HPDE6-E6E7 (cell line): ENCODE data around the gene REC114.
"Not testable (repeated sequence)": the region's sequence is repeated elsewhere in the genome, so short reads cannot be mapped to it uniquely, and the experiment has no call there.

Experiments
- DNase-seq: peaks from one replicate; pipeline ENCODE4 v3.0.0; 2011; ENCODE audit warnings: missing footprints; ENCODE audit errors: extremely low spot score

REC114 gene

DNA sequence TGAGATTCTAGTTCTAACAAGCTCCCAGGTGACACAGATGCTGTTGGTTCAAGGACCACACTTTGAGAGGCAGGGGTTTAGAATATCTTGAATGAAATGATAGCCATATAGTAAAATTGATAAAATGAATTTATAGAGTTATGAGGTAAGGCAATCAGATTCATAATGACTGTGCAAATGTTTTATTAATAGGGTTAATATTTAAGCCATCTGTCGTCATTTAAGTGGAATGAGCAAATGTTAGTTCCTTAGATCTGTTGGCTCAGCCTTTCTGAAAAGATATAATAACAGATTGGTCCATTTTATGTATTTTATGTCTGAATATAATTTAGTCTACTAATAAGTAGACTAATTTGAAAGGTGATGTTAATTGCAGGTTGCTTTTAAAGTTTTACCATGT is 12.9 kb downstream of the REC114 start:
- no peak for DNase-seq

DNA sequence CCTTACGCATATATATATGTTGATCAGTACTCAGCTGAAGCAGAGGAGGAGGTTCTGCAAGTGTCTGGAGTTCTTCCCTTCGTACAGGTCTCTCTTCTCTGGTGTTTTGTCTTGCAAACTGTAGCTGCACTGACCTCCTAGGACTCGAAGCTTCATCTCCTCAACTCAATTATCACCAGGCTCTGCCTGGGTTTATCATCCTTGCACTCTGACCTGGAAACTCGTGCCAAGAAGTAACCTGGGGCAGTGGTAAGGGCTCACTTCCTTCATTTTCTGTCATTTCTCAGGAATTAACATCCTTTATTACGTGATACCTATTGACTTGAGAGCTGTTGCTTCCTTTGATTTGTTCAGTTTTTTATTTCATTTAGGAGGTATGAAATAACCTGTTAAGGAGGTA is 14.4 kb downstream of the REC114 start:
- DNase-seq = no peak

DNA sequence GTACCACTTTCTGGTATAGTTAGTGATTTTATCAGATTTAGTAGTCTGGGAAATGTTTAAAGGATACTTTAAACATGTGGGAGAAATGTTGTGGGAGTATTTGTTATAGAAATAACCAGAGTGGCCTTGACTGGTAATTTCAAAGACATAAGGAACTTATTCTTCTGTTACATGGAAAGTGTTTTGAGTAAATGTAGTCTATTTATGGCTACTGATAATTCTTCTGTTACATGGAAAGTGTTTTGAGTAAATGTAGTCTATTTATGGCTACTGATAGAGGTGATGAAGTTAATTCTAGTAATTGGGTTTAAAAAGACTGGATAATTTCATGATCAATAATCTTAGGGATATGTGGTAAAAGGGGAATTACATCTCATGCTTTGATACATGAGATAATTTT is 17.7 kb downstream of the REC114 start:
- no peak for DNase-seq

DNA sequence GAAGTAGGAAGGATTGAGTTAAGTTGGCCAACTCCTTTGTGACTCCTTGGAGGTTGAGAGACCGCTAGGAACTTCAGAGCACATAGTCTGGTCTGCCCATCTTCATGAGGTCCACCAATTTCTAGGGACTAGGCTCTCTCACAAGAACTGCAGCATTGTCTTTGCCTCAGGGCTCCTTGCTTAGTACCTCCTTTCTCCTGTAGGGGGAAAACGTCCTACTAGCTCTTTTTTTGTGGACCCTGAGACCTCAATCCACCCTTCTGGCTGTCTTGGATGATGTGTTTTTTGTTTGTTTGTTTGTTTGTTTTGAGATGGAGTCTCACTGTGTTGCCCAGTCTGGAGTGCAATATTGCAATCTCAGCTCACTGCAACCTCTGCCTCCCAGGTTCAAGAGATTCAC is 21.6 kb downstream of the REC114 start:
- DNase-seq = no peak

DNA sequence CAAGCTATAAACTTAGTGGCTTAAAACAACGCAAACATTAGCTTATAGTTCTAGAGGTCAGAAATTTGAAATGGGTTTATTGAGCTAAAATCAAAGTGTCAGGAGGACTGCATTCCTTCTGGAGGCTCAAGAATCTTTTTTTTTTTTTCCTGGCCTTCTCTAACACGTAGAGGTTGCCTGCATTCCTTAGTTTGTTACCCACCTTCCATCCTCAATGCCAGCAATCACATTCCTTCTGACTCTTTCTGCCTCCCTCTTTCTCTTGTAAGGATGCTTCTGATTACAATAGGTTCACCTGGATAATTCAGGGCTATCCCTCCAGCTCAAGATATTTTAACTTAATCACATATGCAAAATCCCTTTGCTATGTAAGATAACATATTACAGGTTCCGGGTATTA is 24.8 kb downstream of the REC114 start:
- DNase-seq = no peak

DNA sequence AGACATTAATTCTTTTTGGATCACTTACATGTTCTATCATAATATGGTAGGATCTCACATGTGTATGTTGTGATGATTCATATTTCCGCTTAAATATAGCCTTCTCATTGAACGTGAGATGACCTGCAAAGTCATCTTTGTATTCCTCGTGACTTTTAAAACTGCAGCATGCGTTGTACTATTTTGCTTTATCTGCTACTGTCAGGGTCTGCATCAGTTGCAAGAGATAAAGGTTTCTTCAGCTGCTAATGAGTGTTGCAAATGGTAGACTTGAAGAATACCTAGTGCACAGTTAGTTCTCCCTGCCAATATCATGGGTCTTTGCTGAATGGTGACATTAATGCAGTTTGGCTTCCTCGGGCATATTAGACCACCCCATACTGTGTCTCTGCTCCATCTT is 31.8 kb downstream of the REC114 start:
- DNase-seq = no peak

DNA sequence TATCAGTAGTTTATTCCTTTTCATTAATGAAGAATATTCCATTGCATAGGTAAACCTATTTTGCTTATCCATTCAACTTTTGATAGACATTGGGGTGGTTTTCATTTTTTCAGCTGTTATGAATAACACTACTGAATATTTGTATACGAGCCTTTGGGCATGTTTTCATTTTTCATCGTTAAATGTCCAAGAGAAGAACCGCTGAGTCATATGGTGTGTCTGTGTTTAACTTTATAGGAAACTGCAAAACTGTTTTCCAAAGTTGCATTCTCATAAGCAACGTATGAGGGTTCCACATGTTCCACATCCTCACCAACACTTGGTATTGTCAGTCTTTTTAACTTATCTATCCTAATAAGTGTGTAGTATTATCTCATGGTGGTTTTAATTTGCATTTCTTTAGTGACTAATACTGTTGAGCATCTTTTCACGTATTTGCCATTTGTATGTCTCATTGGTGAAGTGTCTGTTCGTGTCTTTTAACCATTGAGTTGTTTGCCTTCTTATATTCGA is 33.8 kb downstream of the REC114 start:
- no peak for DNase-seq

DNA sequence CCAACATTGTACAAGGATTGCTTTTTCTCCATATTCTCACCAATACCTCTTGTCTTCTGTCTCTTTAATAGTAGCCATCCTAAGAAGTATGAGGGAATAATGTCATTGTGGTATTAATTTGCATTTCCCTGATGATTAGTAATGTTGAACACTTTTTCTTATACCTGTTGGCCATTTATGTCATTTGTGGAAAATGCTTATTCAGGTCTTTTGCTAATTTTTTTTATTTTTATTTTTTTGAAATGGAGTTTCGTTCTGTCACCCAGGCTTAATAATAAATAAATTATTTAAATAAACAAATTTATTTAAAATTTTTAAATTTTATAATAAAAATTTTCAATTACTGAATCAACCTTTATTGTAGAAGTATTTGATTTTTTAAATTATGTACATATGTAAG is 37.1 kb downstream of the REC114 start:
- no peak for DNase-seq

DNA sequence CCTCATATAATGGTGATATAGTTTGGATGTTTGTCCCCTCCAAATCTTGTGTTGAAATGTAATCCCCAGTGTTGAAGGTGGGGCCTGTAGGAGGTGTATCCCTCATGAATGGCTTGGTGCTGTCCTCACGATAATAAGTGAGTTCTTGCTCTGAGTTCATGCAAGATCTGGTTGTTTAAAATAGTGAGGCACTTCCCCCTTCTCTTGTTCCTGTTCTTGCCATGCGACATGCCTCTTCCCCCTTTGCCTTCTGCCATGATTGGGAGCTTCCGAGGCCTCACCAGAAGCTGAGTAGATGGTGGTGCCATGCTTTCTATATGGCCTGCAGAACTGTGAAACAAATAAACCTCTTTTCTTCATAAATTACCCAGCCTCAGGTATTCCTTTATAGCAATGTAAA is 39.2 kb downstream of the REC114 start:
- DNase-seq = no peak

DNA sequence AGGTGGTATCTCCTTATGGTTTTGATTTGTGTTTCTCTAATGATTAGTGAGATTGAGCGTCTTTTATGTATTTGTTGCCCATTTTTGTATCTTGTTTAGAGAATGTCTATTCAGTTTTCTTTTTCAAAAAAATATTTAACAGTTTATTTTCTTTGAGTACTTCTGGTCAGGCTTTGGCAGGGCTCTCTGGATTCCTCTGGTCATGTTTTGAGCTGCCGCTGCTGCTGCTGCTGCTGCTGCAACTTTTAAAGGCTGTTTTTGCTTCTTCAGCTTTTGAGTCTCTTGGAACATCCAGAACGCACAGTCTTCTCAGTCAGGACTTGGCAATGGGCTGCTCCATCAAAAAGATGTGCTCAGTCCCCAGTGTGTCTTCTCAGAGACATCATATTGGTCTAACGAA is 40.1 kb downstream of the REC114 start:
- DNase-seq = no peak

DNA sequence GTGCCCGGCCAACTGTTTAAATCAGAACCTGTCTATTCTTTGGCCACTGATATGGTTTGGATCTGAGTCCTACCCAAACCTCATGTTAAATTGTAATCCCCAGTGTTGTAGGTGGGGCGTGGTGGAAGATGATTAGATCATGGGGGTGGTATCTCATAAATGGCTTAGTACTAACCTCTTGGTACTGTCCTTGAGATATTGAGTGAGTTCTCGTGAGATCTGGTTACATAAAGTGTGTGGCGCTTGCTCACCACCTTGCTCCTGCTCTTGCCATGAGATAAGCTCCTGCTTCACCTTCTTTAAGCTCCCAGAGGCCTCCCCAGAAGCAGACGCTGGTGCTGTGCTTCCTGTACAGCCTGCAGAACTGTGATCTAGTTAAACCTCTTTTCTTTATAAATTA is 42.4 kb downstream of the REC114 start:
- no peak for DNase-seq

DNA sequence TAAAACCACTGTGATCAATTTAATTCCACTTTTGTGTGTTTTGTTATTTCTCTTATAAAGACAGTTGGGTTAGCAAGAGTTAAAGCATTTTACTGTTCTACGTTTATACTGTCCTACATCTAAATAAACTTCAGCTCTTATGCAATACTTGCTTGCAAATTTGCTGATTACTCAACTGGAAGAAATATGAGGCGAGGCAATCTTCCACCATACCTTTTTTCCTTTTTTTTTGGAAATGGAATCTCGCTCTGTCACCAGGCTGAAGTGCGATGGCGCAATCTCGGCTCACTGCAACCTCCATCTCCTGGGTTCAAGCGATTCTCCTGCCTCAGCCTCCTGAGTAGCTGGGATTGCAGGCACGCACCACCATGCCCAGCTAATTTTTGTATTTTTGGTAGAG is 42.9 kb downstream of the REC114 start:
- not testable (repeated sequence) for DNase-seq

DNA sequence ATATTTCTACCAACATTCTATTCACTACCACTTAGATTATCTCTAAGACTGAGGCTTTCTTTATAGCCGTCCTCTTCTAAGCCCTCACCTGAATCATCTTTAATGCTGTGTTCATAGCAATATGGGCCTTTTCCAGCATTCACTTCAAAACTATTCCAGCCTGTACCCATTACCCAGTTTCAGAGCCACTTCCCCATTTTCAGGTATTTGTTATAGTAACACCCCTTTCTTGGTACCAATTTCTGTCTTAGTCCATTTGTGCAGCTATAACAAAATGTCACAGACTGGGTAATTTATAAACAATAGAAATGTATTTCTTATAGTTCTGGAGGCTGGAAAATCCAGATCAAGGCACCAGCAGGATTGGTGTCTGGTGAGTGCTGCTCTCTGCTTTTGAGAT is 45.7 kb downstream of the REC114 start:
- no peak for DNase-seq

DNA sequence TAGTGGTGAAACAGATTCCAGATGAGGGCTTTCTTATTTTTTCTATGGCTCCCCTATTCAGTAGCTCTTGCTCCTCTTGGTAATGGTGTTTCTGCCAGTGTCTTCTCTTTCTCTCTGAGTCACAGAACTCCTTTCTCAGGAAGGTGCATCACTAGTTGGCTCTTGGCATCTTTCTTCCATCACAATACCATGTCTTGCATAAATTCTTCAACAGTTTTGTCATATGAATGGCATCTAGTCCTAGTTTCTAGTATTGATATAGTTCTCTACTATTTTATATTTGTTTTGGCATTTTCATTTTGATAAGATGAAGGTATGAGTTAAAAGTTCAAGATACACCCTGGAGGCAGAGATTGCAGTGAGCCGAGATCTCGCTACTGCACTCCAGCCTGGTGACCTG is 51.0 kb downstream of the REC114 start:
- DNase-seq = no peak

DNA sequence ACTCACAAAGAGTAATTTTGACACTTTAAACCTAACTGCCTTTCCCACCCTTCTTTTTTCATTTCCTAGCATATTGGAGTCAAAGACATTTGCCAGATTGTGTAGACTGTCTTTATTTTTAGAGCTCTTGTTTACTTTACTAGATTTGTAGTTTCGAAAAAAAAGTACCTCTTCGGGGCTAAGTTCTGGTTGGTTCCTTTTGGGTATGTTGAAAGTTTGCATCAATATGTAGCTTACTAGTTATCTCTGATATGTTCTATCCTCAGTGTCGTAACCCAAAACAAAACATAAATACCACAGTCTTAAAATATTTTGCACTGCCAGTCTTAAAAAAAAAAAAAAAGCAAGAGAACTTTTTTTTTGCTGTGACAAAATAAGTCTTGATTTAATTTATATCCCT is 52.2 kb downstream of the REC114 start:
- DNase-seq = no peak

DNA sequence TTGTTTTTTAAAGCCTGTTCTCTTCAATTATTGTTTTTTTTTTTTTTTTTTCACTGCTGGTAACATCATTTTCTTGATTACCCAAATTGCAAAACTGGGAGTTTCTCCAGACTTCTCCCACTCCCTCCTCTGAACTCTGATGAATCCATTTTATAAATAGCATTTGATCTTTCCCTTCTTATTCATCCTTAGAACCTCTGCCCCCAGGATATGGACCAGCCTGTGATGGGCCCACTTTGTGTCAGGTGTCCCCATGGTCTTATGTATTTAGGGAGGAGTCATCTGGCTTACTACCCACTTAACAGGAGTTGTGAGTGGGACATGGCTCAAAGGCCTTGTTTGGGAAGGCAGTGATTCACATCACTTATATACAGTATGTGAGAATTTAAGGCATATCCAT is 57.7 kb downstream of the REC114 start:
- DNase-seq = no peak

DNA sequence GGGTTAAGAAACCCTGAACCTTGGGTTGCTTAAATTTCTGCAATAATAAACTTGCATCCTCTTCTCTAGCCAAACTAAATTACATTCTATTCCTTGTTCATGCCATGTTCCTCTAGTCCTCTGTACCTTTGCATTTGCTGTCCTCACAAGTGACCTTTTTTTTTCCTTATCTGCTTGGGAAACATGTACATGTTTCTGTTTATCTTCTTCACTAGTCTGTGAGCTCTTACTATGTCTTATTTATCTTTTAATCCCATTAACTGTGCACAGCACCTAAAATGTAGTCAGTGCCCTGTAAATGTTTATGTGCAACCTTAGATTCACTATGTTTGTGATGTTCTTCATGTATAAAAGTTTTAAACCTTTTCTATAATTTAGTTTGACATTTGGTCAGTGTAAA is 61.9 kb downstream of the REC114 start:
- no peak for DNase-seq

DNA sequence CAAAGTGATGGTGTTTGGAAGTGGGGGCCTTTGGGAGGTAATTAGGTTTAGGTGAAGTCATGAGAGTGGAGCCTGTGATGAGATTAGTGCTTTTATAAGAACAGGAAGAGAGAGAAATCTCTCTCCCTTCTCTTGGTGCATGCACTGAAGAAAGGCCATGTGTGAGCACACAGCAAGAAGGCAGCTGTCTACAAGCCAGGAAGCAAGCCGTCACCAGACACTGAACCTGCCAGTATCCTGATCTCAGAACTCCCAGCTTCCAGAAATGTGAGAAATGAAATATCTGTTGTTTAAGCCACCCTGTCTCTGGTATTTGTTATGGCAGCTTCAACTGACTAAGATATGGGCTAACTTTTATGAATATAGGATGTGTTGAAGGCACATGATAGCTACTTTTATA is 72.6 kb downstream of the REC114 start:
- no peak for DNase-seq

DNA sequence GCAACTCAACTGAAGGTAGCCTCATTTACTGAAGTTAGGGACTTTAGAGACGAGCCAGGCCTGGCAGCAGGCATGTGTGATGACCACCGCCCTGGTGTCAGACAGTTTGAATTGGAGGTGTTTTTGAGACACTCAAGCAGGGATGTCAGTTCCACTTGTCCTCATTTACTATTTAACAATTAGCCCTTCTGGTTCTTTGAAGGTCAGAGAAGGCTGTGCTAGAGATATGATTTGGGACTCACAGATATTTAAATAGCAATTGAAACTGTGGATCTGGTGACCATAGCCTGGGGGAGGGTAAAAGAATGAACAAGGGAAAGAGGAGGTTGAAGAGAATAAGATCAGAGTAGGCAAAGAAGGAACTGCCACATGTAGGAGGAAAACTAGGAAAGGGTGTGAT is 74.6 kb downstream of the REC114 start:
- DNase-seq = no peak

DNA sequence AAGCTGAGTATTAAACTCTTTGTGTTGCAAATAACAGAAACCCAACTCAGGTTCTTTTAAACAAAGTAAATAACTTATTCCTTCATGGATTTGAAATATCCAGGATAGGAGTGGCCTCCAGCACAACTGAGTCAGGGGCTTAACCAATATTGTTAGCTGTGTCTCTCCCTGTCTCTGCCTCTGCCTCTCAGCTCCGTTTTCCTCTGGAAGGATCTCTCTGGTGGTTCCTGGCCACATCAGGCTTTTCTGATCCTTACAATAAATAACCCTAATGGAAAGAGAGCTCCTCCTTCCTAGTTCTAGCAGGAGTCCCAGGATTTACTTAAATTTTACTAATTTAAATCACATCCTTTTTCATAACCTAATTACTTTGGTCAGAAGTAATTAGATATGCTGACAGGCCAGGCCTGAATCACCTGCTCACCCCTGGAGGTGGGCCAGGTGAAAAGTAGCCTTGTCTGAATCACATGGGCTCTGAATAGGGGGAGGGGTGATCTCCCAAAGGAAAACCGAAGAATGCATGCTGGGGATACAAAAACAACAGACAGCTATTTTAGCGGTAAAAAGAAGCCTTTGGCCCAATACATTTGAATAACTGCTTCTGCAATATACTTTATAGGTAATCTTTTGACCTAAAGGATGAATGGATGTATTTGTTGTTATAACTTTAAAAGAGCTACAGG is 75.4 kb downstream of the REC114 start:
- DNase-seq = no peak

DNA sequence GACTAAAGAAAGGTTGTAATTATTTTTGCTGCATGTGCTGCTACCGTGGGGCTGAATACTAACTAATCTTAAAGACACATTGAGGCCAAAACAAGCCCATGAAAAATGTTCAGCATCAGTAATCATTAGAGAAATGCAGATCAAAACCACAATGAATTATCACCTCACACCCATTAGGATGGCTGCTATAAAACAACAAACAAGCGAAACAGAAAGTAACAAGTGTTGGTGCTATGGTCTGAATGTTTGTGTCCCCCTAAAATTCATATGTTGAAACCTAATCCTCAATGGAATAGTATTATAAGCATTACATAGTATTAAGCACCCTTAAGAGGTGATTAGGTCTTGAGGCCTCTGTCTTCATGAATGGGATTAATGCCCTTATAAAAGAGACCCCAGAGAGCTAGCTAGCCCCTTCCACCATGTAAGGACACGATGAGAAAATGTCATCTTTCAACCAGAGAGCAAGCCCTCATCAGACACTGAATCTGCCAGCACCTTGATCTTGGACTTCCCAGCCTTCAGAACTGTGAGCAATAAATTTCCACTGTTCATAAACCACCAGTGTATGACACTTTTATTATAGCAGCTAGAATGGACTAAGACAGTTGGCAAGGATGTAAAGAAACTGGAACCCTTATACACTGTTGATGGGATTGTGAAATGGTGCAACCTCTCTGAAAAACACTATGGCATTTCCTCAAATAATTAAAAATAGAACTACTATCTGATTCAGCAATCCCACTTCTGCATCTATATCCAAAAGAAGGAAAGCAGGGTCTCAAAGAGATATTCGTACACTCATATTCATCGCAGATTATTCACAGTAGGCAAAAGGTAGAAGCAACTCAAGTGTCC is 76.1 kb downstream of the REC114 start:
- no peak for DNase-seq

DNA sequence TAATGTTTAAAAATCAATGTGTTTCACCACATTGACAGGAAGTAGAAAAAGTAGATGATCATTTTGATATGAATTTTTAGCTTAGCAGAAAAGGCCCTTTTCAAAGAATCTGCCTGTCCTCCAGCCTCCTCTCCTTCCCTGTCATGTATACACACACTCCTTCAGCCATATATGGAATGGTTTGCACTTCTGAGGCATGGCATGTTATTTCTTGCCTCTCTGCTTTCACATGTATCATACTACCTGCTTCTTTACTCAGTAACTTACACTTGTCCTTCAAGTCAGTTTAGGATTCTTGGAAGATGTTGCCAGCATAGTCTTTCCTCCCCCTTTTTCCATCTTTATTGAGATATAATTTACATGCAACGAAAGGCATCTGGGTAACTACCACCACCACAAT is 79.0 kb downstream of the REC114 start:
- no peak for DNase-seq

DNA sequence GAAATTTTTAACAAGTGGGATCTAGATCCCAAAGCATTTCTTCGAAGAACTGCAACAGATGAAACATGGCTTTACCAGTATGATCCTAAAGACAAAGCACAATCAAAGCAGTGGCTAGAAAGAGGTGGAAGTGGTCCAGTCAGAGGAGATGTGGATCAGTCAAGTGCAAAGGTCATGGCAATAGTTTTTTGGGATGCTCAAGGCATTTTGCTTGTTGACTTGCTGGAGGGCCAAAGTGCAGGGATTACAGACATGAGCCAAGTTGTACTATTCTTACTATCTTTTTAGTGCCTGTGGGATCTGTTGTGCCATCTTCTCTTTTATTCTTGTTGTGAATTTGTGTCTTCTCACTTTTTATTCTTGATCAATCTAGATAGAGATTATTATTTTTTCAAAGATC is 82.0 kb downstream of the REC114 start:
- no peak for DNase-seq
